CD4-positive, alpha-beta memory T cell (primary cell): ENCODE measurements around the gene STKLD1. TPM values are rescaled to one million over a fixed set of nuclear protein-coding genes. Genes with fewer than 3 reads are reported as not detected.

Experiments
- polyA plus RNA-seq, 2 donors: library from polyadenylated mRNA; unstranded; fragments of 300-500 nt; fragmentation: Illumina TruSeq; gene quantifications; one replicate each; pipeline ENCODE4 v1.2.3, GENCODE V29; 2021
- total RNA-seq, 2 experiments: library from RNA; stranded (reverse); gene quantifications; one replicate each; pipeline ENCODE4 v1.2.3, GENCODE V29; 2021

The STKLD1 gene
- total and polyA plus RNA-seq, 4 experiments from 2014 or later = 1.4 to 2.1 (median 1.5) TPM; not detected in 1

Other genes starting within 250 kb of the STKLD1 start
- 1 to 10 TPM; 3.6 to 6.3 TPM for gene GBGT1, start 212.5 kb upstream of the STKLD1 start, total RNA-seq
- under 1 TPM; 0.16 to 0.50 TPM for gene GBGT1, start 212.5 kb upstream of the STKLD1 start, polyA plus RNA-seq
- not detected for gene OBP2B, start 167.1 kb upstream of the STKLD1 start, total RNA-seq
- not detected for gene OBP2B, start 167.1 kb upstream of the STKLD1 start, polyA plus RNA-seq
- under 1 TPM in 1 of 2 experiments, not detected in 1; 0.29 TPM for gene ABO, start 101.2 kb upstream of the STKLD1 start, total RNA-seq
- 1 to 10 TPM; 1.2 to 1.7 TPM for gene ABO, start 101.2 kb upstream of the STKLD1 start, polyA plus RNA-seq
- gene SURF6, start 40.2 kb upstream of the STKLD1 start, total RNA-seq = 10 to 100 TPM; 28.6 to 28.9 TPM
- 10 to 100 TPM in 1 of 2 donors, 1 to 10 TPM in 1; 2.3 to 13.4 TPM for gene SURF6, start 40.2 kb upstream of the STKLD1 start, polyA plus RNA-seq
- 10 to 100 TPM; 40.2 to 42.8 TPM for gene MED22, start 28.2 kb upstream of the STKLD1 start, total RNA-seq
- 10 to 100 TPM in 1 of 2 donors, 1 to 10 TPM in 1; 8.1 to 16.0 TPM for gene MED22, start 28.2 kb upstream of the STKLD1 start, polyA plus RNA-seq
- 1,000 to 10,000 TPM; 2,104 to 2,268 TPM for gene RPL7A, start 28.1 kb upstream of the STKLD1 start, total RNA-seq
- 1,000 to 10,000 TPM in 1 of 2 donors, 100 to 1,000 TPM in 1; 794 to 1,144 TPM for gene RPL7A, start 28.1 kb upstream of the STKLD1 start, polyA plus RNA-seq
- gene SURF1, start 19.9 kb upstream of the STKLD1 start, total RNA-seq = 10 to 100 TPM; 54.3 to 61.1 TPM
- gene SURF1, start 19.9 kb upstream of the STKLD1 start, polyA plus RNA-seq = 100 to 1,000 TPM; 105 to 114 TPM
- gene SURF2, start 19.8 kb upstream of the STKLD1 start, total RNA-seq = 10 to 100 TPM; 19.5 to 19.8 TPM
- gene SURF2, start 19.8 kb upstream of the STKLD1 start, polyA plus RNA-seq = 10 to 100 TPM; 29.7 to 46.7 TPM
- 100 to 1,000 TPM; 103 to 110 TPM for gene SURF4, start 306 bp upstream of the STKLD1 start, total RNA-seq
- gene SURF4, start 306 bp upstream of the STKLD1 start, polyA plus RNA-seq = 100 to 1,000 TPM; 156 to 264 TPM
- gene REXO4, start 41.6 kb downstream of the STKLD1 start, total RNA-seq = 10 to 100 TPM; 38.7 to 39.0 TPM
- gene REXO4, start 41.6 kb downstream of the STKLD1 start, polyA plus RNA-seq = 10 to 100 TPM; 10.7 to 25.2 TPM
- gene ADAMTS13, start 46.0 kb downstream of the STKLD1 start, total RNA-seq = 1 to 10 TPM; 1.5 to 1.7 TPM
- gene ADAMTS13, start 46.0 kb downstream of the STKLD1 start, polyA plus RNA-seq = not detected
- 1 to 10 TPM; 2.5 to 2.6 TPM for gene CACFD1, start 83.6 kb downstream of the STKLD1 start, total RNA-seq
- 1 to 10 TPM; 2.9 to 3.4 TPM for gene CACFD1, start 83.6 kb downstream of the STKLD1 start, polyA plus RNA-seq
- 1 to 10 TPM; 1.6 to 2.5 TPM for gene SLC2A6, start 102.7 kb downstream of the STKLD1 start, total RNA-seq
- gene SLC2A6, start 102.7 kb downstream of the STKLD1 start, polyA plus RNA-seq = 1 to 10 TPM in 1 of 2 donors, under 1 TPM in 1; 0.41 to 1.1 TPM
- gene MYMK, start 148.6 kb downstream of the STKLD1 start, total RNA-seq = not detected
- not detected for gene MYMK, start 148.6 kb downstream of the STKLD1 start, polyA plus RNA-seq
- gene ADAMTSL2, start 158.3 kb downstream of the STKLD1 start, total RNA-seq = under 1 TPM; 0.09 to 0.17 TPM
- gene ADAMTSL2, start 158.3 kb downstream of the STKLD1 start, polyA plus RNA-seq = under 1 TPM in 1 of 2 donors, not detected in 1; 0.07 TPM
- gene FAM163B, start 233.0 kb downstream of the STKLD1 start, total RNA-seq = not detected
- not detected for gene FAM163B, start 233.0 kb downstream of the STKLD1 start, polyA plus RNA-seq